Vagina (tissue), 2 donors: ENCODE measurements around the gene SAFB2. TPM values are rescaled to one million over a fixed set of nuclear protein-coding genes. Genes with fewer than 3 reads are reported as not detected.
"Not testable (repeated sequence)": the region's sequence is repeated elsewhere in the genome, so short reads cannot be mapped to it uniquely, and the experiment has no call there.

Experiments
- DNase-seq, 2 donors: peaks; one replicate each; pipeline ENCODE4 v3.0.0-alpha.2; 2017; ENCODE audit errors: extremely low spot score in 2 of 2
- H3K27ac ChIP-seq: fragments of 200-600 bp; sonication (generic); one replicate; pipeline ENCODE4 v1.5.1; 2019
- H3K27me3 ChIP-seq: fragments of 200-600 bp; sonication (generic); one replicate; pipeline ENCODE4 v1.5.1; 2019
- H3K36me3 ChIP-seq, 2 donors: fragments of 200-600 bp; sonication (generic); one replicate each; pipeline ENCODE4 v1.5.1; 2017 to 2019
- H3K4me1 ChIP-seq: fragments of 200-600 bp; sonication (generic); one replicate; pipeline ENCODE4 v1.5.1; 2019
- H3K4me3 ChIP-seq, 2 donors: fragments of 200-600 bp; sonication (generic); 1 replicate in 1 of 2; 2 replicates in 1 of 2; pipeline ENCODE4 v1.5.1; 2016 to 2019
- H3K9me3 ChIP-seq: fragments of 200-600 bp; sonication (generic); one replicate; pipeline ENCODE4 v1.5.1; 2019
- CTCF ChIP-seq, 3 experiments: fragments of 450-650 bp in 2 of 3; fragments of 200-600 bp in 1 of 3; sonication (generic) in 1 of 3; IDR thresholded peaks; one replicate each; pipeline ENCODE4 v1.5.1; 2017 to 2019; ENCODE audit warnings: antibody characterized with exemption in 3 of 3, mild to moderate bottlenecking in 2 of 3, moderate library complexity in 2 of 3
- POLR2A ChIP-seq, 2 donors: fragments of 450-650 bp; IDR thresholded peaks; one replicate each; pipeline ENCODE4 v1.6.1; 2017; ENCODE audit warnings: antibody characterized with exemption in 2 of 2, mild to moderate bottlenecking in 2 of 2, moderate library complexity in 2 of 2
- POLR2AphosphoS5 ChIP-seq, 2 donors: sonication (generic); formaldehyde crosslinking; IDR thresholded peaks; one replicate each; pipeline ENCODE4 v1.9.0; 2017; ENCODE audit warnings: antibody characterized with exemption in 2 of 2, mild to moderate bottlenecking in 2 of 2, low read depth in 1 of 2; ENCODE audit not compliant: insufficient read depth in 1 of 2
- intact Hi-C: fragments of 100-400 bp; cut with DNase I; formaldehyde crosslinking; loops from one replicate; pipeline ENCODE4 v1.15.1; 2023
- total RNA-seq: library from RNA; depleted of rRNA; stranded (reverse); fragments of >200 nt; gene quantifications from one replicate; pipeline ENCODE4 v1.2.3, GENCODE V29; 2016

SAFB2 gene
- total RNA-seq, 1 donor from 2014 or later = 85.4 TPM

DNA sequence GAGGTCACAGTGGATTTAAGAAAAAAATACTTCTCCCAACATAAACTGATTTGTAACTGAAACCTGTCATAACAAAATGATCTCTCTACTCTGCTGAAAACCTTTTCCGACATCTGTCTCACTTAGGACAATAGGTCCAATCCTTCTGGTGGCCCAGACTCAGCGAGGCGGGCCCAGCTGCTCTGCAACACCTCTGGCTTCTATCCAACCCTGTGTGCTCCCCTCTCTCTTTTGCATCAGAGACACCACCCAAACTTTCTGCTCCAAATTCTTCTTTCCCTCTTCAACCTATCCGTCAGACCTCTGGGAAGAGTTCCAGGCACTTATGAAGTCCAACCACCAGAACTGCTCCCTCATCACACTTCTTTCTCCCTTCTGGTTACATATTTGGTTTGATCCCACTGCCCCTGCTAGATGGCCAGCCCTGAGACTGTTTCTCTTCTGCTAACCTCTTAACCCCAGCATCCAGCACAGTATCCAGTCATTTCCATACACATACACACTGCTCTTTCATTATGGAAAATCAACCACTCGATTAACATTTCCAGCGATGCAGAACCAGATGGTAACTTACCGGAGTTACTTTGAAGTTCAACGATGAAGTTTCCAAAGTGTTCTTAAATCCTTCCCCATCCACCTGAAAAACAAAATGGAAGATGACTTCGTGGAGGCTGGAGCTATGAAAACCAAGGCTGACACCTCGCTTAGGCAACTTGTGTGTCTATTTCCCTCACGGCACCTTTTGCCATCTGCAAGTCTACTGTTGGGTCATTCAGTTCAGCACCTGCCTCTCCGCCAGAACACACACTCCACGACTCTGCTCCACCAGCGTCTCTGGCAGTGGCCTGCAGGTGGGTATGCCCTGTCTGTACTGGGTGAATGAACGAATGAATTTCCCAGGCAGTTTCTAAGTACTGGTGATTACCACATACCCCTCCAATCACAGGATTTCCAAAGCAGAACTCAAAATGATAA lies 9.4 kb downstream of the SAFB2 start:
- intact Hi-C loops = no loop called here
- Histone ChIP-seq H3K27ac (no peak overlapping the region), H3K4me1 (peaks cover 12% of the 10 kb centered on the region), H3K27me3 (no peaks in the 10 kb centered on the region), H3K4me3 (no peak overlapping the region), H3K36me3 (peaks cover 0 to 84% of the 10 kb centered on the region in 2 donors), H3K9me3 (no peaks in the 10 kb centered on the region)
- TF ChIP-seq CTCF (IDR thresholded peaks at IDR 0.05) = no peak
- no peak for TF ChIP-seq POLR2A (IDR thresholded peaks at IDR 0.05)
- no peak for TF ChIP-seq POLR2AphosphoS5 (IDR thresholded peaks at IDR 0.05; ENCODE audit: insufficient read depth in 1 of 2, low read depth in 1 of 2)
- DNase-seq = no peak

GRCh38 chr19:5609881-5610448 lies 12.6 kb downstream of the SAFB2 start:
- DNase-seq = no peak
- Histone ChIP-seq H3K9me3 (no peaks in the 10 kb centered on the region), H3K27ac (no peak overlapping the region), H3K4me1 (no peaks in the 10 kb centered on the region), H3K4me3 (no peak overlapping the region), H3K36me3 (peaks cover 0 to 83% of the 10 kb centered on the region in 2 donors), H3K27me3 (no peaks in the 10 kb centered on the region)
- intact Hi-C loops = no loop called here
- TF ChIP-seq POLR2A (IDR thresholded peaks at IDR 0.05) = no peak
- TF ChIP-seq CTCF (IDR thresholded peaks at IDR 0.05) = no peak
- TF ChIP-seq POLR2AphosphoS5 (IDR thresholded peaks at IDR 0.05; ENCODE audit: insufficient read depth in 1 of 2, low read depth in 1 of 2) = no peak

DNA sequence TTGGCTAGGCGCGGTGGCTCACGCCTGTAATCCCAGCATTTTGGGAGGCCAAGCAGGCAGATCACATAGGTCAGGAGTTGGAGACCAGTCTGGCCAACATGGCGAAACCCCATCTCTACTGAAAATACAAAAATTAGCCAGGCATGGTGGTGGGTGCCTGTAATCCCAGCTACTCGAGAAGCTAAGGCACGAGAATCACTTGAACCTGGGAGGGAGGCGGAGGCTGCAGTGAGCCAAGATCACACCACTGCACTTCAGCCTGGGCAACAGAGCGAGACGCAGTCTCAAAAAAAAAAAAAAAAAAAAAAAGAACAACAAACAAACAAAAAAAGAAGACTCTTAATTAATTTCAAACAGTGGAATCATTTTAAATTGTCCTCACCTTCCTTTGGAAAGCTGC lies 13.8 kb downstream of the SAFB2 start:
- intact Hi-C loops, H3K4me1 ChIP-seq, DNase-seq, H3K27me3 ChIP-seq, H3K27ac ChIP-seq, H3K9me3 ChIP-seq, H3K4me3 ChIP-seq: not testable (repeated sequence)
- H3K36me3 ChIP-seq = peaks cover 0 to 83% of the 10 kb centered on the region in 2 donors

DNA sequence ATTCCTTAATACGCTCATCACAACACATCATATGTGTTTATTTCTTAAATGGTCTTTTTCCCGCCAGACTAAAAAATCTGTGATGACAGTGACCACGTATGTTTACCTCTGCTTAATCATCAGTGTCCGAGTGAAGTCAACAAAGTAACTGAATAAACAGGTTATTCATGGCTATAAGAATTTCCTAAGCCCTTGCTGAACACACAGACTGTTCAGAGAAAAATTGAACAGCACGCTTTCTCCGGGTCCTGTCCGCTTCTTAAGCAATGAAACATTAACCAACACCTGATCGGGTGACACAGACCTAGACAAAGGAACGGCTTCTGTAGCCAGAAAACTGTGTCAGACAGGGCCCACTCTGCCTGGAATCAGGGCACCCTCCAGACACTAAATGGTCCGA lies 14.3 kb downstream of the SAFB2 start:
- Histone ChIP-seq H3K27me3 (no peaks in the 10 kb centered on the region), H3K27ac (no peak overlapping the region), H3K36me3 (peaks cover 0 to 83% of the 10 kb centered on the region in 2 donors), H3K4me3 (no peak overlapping the region), H3K9me3 (no peaks in the 10 kb centered on the region), H3K4me1 (no peaks in the 10 kb centered on the region)
- intact Hi-C loops = no loop called here
- no peak for DNase-seq
- TF ChIP-seq CTCF (IDR thresholded peaks at IDR 0.05) = no peak
- TF ChIP-seq POLR2AphosphoS5 (IDR thresholded peaks at IDR 0.05; ENCODE audit: insufficient read depth in 1 of 2, low read depth in 1 of 2) = no peak
- no peak for TF ChIP-seq POLR2A (IDR thresholded peaks at IDR 0.05)

DNA sequence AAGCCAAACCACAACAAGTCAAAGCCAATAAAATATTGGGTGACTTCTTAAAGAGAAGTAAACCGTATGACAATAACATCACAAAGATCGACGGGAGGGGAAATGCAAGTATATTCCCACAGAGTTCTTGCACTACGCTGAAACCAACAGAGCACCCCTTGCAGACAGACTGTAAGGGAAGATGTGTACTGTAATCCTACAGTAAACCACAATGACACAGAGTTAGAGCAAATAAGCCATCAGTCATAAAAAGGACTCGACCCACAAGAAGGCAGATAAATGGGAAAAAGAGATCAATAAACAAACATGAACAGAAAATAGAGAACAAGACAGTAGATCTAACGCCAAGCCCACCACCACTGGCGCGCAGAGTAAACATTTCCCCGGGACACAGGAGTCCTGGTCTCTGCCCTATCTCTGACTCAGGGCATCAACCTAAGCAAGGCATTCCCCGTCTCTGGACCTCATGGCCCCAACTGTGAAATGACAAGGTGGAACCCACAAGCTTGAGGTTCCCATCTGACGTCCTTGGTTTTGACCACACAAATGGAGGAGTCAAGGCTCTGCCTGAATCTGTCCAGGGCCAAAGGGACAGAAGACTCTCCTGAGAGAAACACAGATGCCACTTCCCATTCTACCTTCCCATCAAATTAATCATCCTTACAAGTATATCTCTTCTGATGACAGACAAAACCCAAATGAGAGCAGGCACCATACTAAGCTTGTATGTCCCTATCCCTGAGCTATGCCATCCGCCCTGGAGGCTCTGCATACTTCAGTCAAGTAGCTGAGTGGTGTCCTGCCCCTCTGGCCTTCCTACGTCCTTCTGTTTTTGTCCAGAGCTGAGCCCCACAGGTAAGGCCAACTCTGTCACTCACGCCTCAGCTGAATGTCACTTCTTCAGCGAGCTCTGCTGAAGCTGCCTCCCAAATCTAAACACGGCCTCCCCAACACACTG lies 15.0 kb downstream of the SAFB2 start:
- no peaks in the 10 kb centered on the region for H3K4me1 ChIP-seq
- H3K27ac ChIP-seq = no peak overlapping the region
- no peak overlapping the region for H3K4me3 ChIP-seq
- H3K9me3 ChIP-seq = no peaks in the 10 kb centered on the region
- no peaks in the 10 kb centered on the region for H3K27me3 ChIP-seq
- intact Hi-C loops = no loop called here
- peaks cover 0 to 83% of the 10 kb centered on the region in 2 donors for H3K36me3 ChIP-seq
- TF ChIP-seq POLR2AphosphoS5 (IDR thresholded peaks at IDR 0.05; ENCODE audit: insufficient read depth in 1 of 2, low read depth in 1 of 2) = no peak
- no peak for TF ChIP-seq CTCF (IDR thresholded peaks at IDR 0.05)
- no peak for TF ChIP-seq POLR2A (IDR thresholded peaks at IDR 0.05)
- no peak for DNase-seq
